ENCODE data around the gene AQP2.

Gene AQP2

DNA sequence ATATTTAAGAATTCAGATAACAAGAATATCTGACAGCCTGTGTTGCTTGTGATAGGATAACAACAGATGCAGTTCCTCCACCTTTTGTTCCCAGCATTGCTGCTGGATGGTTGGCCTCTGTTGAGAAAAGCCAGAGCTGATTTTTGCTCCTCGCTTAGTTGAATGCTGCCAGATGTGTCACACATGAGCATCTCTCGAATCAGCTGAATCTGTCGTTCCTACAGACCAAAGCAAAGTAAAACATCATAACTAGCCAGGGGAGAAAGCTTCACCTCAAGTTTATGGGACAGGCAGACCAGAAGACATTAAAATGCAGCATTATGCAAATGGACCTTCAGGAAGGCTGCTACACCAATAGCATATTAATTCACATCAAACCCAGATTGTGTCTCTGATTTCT lies 54.6 kb downstream of the AQP2 start:
- DNase-seq, result no peak

DNA sequence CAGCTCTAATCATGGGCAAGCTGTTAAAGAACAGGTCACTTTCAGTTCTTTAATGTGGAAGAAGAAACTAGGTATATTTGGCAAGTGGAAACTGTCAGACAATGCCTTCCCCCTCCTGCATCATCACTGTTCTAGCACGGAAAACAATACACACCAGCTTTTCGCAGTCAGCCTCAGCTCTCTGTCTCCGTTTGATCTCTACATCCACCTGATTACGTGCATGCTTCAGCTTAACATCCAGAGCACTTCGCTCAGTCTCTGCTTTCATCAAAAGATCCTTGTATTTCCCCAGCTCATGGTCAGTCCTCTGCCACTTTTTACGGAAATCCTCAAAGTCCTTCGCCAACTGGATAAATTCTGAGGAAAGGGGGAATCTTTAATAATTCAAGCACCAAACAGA lies 55.7 kb downstream of the AQP2 start:
- DNase-seq, result no peak

DNA sequence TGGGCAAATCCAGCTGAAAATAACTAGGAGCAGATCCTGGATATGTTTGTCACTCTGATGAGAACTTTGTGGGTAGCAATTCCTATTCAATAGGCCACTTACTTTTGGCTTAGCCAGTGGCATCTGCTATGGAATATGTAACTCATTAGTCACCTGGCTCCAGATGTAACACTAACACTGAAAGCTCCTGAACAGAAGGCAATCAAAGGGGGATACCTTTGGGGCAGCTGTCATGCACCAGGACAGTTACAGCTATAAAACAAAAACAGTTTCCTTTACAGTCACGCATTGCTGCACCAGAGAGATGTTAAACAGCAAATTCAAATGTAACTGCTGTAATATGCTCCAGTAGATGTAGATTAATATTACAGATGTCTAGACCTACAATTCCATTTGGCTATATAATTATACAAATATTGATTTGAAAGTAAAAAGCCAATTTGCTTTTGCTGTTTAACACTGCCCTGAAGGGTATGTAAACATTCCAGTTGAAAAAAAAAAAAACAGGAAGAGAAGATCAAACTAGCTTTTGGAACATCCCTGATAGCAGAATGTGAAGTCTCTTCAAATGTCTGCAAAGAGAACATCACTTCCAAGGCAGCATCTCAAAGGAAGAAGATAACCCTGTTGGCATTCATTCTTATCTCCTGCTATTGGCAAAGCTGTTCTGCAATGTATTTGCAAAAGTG lies 56.4 kb downstream of the AQP2 start:
- DNase-seq, result no peak
